Kidney (tissue), 14 donors: ENCODE data around the gene KIRREL3. TPM values are rescaled to one million over a fixed set of nuclear protein-coding genes. Genes with fewer than 3 reads are reported as not detected.

ENCODE experiments used
- DNase-seq, 5 donors: peaks; one replicate each; pipeline ENCODE4 v3.0.0-alpha.2; 2013 to 2020
- FAIRE-seq: peaks from 2 replicates; lab custom pipeline; 2012; peaks lifted over from hg19 to GRCh38; lab: Jason Lieb, UNC
- H3K27ac ChIP-seq, 2 donors: one replicate each; pipeline ENCODE4 v1.7.0; 2013; ENCODE audit warnings: low read depth in 2 of 2, low read length in 2 of 2, inconsistent platforms in 1 of 2
- H3K27me3 ChIP-seq: one replicate; pipeline ENCODE4 v1.7.1; 2013; ENCODE audit warnings: low read length, inconsistent platforms; ENCODE audit not compliant: control insufficient read depth, insufficient read depth
- H3K36me3 ChIP-seq, 3 donors: one replicate each; pipeline versions ENCODE4 v1.7.0 to v1.7.1; 2013; ENCODE audit warnings: low read length in 3 of 3, control low read depth in 1 of 3, inconsistent platforms in 1 of 3; ENCODE audit not compliant: insufficient read depth in 3 of 3, control insufficient read depth in 2 of 3
- H3K4me1 ChIP-seq, 3 donors: one replicate each; pipeline versions ENCODE4 v1.7.0 to v1.7.1; 2013; ENCODE audit warnings: low read length in 3 of 3, inconsistent platforms in 1 of 3, low read depth in 1 of 3; ENCODE audit not compliant: control insufficient read depth in 2 of 3, insufficient read depth in 2 of 3
- H3K4me3 ChIP-seq, 3 donors: one replicate each; pipeline versions ENCODE4 v1.7.0 to v1.8.1; 2013; ENCODE audit warnings: low read length in 3 of 3, control low read depth in 1 of 3, inconsistent platforms in 1 of 3
- H3K9ac ChIP-seq, 3 donors: one replicate each; pipeline versions ENCODE4 v1.7.0 to v1.7.1; 2013; ENCODE audit warnings: low read length in 3 of 3, control low read depth in 1 of 3, inconsistent platforms in 1 of 3
- H3K9me3 ChIP-seq, 3 donors: one replicate each; pipeline versions ENCODE4 v1.7.0 to v1.7.1; 2013; ENCODE audit warnings: low read length in 3 of 3, control low read depth in 1 of 3, inconsistent platforms in 1 of 3; ENCODE audit not compliant: control insufficient read depth in 2 of 3, insufficient read depth in 1 of 3
- intact Hi-C: fragments of 100-400 bp; cut with DNase I; formaldehyde crosslinking; loops from one replicate; pipeline ENCODE4 v1.11.1; 2022
- polyA plus RNA-seq: library from polyadenylated mRNA; stranded (reverse); fragments of 350-450 nt; fragmentation: Illumina TruSeq; extraction: RNeasy Lipid Tissue Mini Kit (QIAGEN cat#74804); gene quantifications from one replicate; pipeline ENCODE4 v1.2.3, GENCODE V29; 2014; ENCODE audit warnings: low read depth, low replicate concordance; ENCODE audit not compliant: insufficient read depth
- total RNA-seq: library from RNA; stranded (reverse); fragmentation: NEBNext Ultra II Directional; extraction: Animal tissue kit (Norgen Biotek cat#: 25700); gene quantifications from one replicate; pipeline ENCODE4 v1.2.1, GENCODE V29; 2021
- TF ChIP-seq, protein P1 (sequence below): IDR thresholded peaks from 3 replicates; pipeline ENCODE4 v1.5.1; 2012; ENCODE audit warnings: mild to moderate bottlenecking, moderate library complexity, borderline replicate concordance; ENCODE audit not compliant: insufficient read depth; ENCODE audit errors: extremely low read depth
- donor health status: control.
- donor health status: control.
- donor health status: control.
- donor health status: control.
- donor health status: control.
- donor health status: DM: yes; HTN: yes; CAD: no.
- donor health status: Normal renal cell carcinoma (clear cell type).

KIRREL3 gene
- total and polyA plus RNA-seq, 2 donors from 2014 or later, result 0.19 to 0.22 TPM

DNA sequence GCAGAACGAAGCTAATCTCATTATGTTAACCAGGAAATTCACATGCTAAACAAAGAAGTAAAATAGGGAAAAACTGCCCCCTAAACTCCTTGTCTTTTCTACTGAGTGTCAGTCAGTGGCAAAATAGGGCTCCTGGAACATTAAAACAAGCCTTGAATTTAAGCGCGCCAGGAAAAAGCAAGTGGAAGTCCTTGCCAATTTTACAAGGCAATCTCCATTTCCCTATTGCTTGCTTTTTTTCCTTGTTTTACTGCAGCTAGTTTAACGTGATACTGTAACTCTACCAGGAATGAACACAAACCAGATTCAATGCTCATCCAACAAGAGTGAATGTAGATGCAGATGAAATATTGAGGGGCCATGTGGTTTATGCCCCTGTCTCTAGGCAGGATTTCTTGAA, 28.1 kb upstream of the KIRREL3 start:
- FAIRE-seq (no peak), DNase-seq (no peak)
- Histone ChIP-seq H3K9me3 (no peaks in the 10 kb centered on the region), H3K4me1 (no peaks in the 10 kb centered on the region), H3K36me3 (no peaks in the 10 kb centered on the region), H3K4me3 (no peak overlapping the region), H3K27me3 (no peaks in the 10 kb centered on the region), H3K27ac (no peak overlapping the region), H3K9ac (no peak overlapping the region)
- intact Hi-C loops, result no loop called here
- TF ChIP-seq, protein P1, sequence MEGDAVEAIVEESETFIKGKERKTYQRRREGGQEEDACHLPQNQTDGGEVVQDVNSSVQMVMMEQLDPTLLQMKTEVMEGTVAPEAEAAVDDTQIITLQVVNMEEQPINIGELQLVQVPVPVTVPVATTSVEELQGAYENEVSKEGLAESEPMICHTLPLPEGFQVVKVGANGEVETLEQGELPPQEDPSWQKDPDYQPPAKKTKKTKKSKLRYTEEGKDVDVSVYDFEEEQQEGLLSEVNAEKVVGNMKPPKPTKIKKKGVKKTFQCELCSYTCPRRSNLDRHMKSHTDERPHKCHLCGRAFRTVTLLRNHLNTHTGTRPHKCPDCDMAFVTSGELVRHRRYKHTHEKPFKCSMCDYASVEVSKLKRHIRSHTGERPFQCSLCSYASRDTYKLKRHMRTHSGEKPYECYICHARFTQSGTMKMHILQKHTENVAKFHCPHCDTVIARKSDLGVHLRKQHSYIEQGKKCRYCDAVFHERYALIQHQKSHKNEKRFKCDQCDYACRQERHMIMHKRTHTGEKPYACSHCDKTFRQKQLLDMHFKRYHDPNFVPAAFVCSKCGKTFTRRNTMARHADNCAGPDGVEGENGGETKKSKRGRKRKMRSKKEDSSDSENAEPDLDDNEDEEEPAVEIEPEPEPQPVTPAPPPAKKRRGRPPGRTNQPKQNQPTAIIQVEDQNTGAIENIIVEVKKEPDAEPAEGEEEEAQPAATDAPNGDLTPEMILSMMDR, result no peak

GRCh38 chr11:127027789-127028188, 27.2 kb upstream of the KIRREL3 start:
- no peak for FAIRE-seq

GRCh38 chr11:127027000-127027399, 26.4 kb upstream of the KIRREL3 start:
- Histone ChIP-seq H3K9ac (no peak overlapping the region), H3K4me3 (no peak overlapping the region), H3K4me1 (no peaks in the 10 kb centered on the region), H3K36me3 (no peaks in the 10 kb centered on the region), H3K27ac (no peak overlapping the region), H3K9me3 (no peaks in the 10 kb centered on the region), H3K27me3 (no peaks in the 10 kb centered on the region)
- TF ChIP-seq, protein P1, result no peak
- DNase-seq, result no peak
- FAIRE-seq, result no peak
- intact Hi-C loops, result no loop called here

More at GRCh38 chr11:127027789-127028188, 27.2 kb upstream of the KIRREL3 start:
- Histone ChIP-seq H3K9ac (no peak overlapping the region), H3K9me3 (no peaks in the 10 kb centered on the region), H3K4me1 (no peaks in the 10 kb centered on the region), H3K27ac (no peak overlapping the region), H3K36me3 (no peaks in the 10 kb centered on the region), H3K27me3 (no peaks in the 10 kb centered on the region), H3K4me3 (no peak overlapping the region)
- intact Hi-C loops, result no loop called here
- no peak for DNase-seq
- TF ChIP-seq, protein P1, result no peak

GRCh38 chr11:127023991-127024390, 23.4 kb upstream of the KIRREL3 start:
- H3K27me3 ChIP-seq, result no peaks in the 10 kb centered on the region
- TF ChIP-seq, protein P1, result no peak
- no peaks in the 10 kb centered on the region for H3K9me3 ChIP-seq
- H3K9ac ChIP-seq, result no peak overlapping the region
- no peak overlapping the region for H3K4me3 ChIP-seq
- FAIRE-seq, result no peak
- intact Hi-C loops, result no loop called here
- no peaks in the 10 kb centered on the region for H3K4me1 ChIP-seq
- DNase-seq, result no peak
- H3K27ac ChIP-seq, result no peak overlapping the region
- no peaks in the 10 kb centered on the region for H3K36me3 ChIP-seq
